Stimulated activated CD4-positive, alpha-beta T cell treated with anti-CD3 and anti-CD28 coated beads, Interleukin-1b, Interleukin-23, amount 100 ng/mL, for 24 hours (primary cell): ENCODE data around the gene SMCO2.

Source experiments
- DNase-seq, 4 experiments: peaks; one replicate each; pipeline ENCODE4 v3.0.0-alpha.2; 2020; ENCODE audit warnings: low read depth in 4 of 4, low spot score in 1 of 4

SMCO2 gene

DNA sequence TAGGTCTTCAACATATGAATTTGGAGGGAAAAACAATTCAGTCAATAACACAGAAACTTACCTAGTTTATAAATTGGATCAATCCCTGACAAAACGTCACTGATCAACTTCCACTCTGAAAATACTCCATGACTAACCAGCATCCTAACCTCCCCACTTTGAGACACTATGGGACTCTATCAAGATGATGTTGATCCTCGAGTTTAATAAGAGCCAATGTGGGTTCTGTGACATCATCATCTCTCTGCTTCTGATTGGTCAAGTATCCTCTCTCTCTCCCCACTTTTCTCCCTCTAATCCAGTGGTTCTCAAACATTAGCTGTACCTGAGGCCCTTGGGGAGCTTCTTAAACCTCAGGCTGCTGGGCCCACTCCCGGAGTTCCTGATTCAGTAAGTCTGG lies at the start of gene SMCO2:
Gene SMCO2 (plus strand): TSS at position 301 of the 400 bp plus-strand sequence. CDS start 23,896 bp downstream, outside the sequence.
- DNase-seq = no peak

DNA sequence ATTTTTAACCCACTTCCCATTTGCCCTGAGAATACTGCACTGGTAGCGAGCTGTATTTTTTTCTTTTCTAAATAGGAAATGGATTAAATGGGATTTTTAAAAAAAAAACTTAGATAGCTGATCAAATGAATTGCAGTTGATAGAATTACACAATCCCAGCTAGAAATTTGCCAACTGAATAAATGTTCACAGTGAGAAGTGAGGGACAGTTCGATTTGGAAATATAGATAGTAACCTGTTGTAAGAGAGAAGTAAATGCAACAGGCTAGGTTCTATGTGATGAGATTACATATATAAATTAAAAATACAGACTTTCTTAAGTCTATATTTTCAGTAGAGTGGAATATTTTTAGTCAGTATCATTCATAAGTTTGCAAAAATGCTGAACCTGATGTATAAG lies 48.1 kb upstream of the SMCO2 start:
- DNase-seq = no peak

- DNase-seq = no peak
Measured at GRCh38 chr12:27399074-27399473, 47.5 kb upstream of the SMCO2 start.

GRCh38 chr12:27400856-27401354 lies 45.6 kb upstream of the SMCO2 start:
- DNase-seq = no peak

DNA sequence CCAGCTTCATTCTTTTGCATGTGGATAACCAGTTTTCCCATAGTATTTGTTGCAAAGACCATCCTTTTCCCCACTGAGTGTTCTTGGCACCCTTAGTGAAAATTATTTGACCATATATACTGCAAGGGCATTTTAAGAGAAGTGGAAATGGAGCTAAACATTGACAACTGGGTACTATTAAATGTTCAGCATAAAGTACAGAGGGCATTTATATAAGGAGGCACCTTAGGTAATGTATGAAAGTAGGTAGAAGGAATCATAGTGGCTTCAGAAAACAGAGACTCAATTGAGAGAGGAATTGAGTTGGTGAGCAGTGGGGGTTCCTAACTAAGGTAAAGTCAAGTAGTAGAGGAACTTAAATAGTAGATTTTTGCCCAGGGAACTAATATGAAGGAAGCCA lies 34.5 kb upstream of the SMCO2 start:
- no peak for DNase-seq

- DNase-seq = no peak
Measured at GRCh38 chr12:27422697-27423096, 23.8 kb upstream of the SMCO2 start.

DNA sequence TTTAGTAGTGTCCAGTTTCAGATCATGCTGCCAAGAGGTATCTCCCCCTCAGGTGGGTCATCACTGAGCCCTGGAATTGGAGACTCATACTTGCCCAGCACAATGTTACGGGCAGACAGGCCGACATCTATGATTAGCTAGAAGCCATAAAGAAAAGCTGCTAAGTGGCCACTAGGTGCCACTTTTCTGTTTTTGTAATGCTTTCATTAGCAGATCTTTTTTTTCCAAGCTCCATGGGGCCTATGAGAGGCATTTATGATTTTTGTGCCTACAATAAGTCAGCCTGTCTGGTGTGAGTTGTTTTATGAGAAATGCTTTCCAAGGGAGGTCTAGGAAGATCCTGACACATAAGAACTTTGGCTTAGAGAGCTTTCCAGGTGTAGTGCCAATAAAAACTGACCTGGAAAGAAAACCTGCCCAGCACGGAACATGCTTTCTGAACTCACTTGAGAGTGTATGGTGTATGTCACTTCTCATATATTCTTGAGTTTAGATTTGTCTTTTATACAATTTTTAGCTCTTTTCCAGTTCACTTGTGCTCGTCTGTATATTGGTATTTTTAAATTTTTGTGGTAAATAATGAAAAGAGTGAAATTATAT lies 21.8 kb upstream of the SMCO2 start:
- no peak for DNase-seq

GRCh38 chr12:27425306-27425705 lies 21.2 kb upstream of the SMCO2 start:
- no peak for DNase-seq

DNA sequence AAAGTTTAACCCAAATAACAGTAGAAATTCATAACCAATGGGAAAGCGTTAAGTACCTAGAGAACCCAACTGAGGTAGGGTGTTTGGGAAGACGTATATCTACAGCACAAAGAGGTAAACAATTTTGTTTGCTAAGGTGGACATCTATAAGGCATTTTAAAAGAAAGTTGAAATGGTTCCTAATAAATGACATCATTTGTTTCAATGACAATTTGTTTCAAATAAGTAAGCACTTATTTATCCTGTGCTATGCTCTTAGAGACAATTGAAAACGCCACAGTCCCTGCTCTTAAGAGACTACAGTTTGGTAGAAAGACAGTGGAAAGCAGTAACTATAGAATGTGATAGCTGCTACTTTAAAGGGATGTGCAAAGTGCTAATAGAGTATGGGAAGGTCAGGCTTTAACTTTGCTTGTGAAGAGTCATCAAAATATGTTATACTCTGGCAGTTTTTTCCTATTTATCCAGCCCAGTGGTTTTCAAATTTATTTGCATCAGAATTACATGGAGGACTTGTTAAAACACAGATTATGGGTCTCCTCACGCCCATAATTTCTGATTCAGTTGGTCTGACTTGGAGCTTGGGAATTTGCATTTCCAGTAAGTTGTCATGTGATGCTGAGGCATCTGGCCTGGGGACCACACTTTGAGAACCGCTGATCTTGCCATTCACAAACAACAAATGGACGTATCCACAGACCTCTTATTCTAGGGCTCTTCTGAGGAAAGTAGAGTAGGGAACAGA lies 19.6 kb upstream of the SMCO2 start:
- DNase-seq = no peak

- DNase-seq = no peak
Measured at GRCh38 chr12:27427824-27428223, 18.7 kb upstream of the SMCO2 start.

DNA sequence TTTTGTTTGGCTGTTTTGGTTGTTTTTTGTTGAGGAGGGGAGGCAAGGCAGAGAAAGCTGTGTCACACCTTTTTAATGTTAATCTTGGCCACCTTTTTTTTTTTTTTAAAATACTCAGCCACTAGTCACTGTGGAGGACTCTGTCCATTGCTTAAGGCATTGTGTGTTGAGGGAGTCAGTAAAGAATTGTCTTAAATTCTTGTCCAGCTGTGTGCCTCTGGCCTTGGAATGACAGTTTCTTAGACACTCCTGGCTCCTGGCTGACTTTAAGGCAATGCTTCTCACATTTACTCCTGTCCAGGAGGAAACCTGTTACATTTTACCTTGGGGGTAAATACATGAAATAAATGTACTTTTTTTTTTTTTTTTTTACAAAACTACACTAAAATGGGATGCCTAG lies 18.1 kb upstream of the SMCO2 start:
- DNase-seq = no peak

DNA sequence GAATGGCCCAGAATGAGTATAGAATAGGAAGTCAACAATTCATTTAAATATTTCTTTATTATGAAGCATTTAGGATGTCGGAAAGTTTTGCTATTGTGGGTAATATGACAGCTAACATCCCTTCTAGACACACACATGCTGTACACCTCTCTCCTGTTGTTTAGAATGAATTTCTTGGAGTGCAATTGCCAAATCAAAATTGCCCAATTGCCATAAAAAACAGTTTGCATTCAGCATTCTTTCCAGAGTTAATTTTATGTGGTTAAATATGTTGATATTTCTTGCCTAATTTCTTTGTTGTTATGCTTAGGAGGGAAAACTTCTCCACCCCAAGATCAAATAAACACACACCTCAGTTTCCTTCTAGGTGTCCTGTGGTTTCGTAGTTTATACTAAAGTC lies 16.9 kb upstream of the SMCO2 start:
- DNase-seq = no peak

- no peak for DNase-seq
Measured at GRCh38 chr12:27431185-27431584, 15.4 kb upstream of the SMCO2 start.

GRCh38 chr12:27434673-27435565 lies 11.6 kb upstream of the SMCO2 start:
- DNase-seq = no peak

DNA sequence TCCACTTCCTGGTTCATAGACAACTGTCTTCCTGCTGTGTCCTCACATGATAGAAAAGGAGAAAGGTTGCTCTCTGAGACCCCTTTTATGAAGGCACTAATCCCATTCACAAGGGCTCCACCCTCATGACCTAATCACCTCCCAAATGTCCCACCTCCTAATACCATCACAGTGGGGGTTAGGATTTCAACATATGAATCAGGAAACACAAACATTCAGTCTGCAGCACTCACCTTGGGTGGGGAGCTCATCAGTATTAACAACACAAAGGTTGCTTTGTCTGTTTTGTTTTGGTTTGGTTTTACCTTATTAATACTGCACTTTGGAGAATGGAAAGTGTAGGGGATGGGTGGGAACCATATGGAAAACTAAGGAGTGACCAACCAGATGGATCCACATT lies 10.5 kb upstream of the SMCO2 start:
- DNase-seq = no peak

GRCh38 chr12:27436768-27437167 lies 9.8 kb upstream of the SMCO2 start:
- DNase-seq = no peak

- DNase-seq = no peak
Measured at GRCh38 chr12:27437839-27438238, 8.7 kb upstream of the SMCO2 start.

DNA sequence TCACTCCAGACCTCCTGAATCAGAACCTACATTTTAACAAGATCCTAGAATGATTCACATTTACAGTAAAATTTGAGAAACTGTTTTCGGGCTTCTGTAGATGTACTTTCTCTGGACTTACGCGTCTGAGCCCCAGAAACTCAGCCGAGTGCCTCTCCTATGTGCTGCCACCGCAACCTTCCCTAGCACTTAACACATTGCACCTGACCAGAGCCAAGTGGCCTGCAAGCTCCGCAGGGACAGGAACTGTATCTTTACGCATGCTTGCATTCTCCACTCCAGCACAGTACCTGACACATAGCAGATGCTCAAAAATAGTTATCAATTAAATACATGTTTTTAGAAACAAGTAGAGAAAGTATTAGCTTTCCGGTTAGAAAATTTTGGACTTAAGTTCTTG lies 1.2 kb downstream of the SMCO2 start:
- DNase-seq = no peak

DNA sequence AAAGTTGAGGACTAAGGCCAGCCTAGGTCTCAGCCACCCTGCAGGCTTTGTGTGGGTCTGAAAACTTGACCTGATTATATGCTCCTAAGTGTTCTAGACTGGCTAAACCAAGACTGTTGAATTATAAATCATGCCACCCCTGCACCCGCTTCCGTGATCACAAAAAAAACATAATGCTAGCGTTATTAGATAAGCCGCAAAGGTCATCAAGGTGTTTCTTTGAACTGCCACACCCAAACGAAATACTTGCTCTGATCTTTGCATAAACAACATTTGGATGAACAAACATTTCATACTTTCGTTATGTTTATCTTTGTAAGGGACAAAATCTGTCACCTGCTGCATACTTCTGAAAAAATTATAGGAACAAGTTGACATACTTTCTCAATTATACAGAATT lies 2.5 kb downstream of the SMCO2 start:
- no peak for DNase-seq

DNA sequence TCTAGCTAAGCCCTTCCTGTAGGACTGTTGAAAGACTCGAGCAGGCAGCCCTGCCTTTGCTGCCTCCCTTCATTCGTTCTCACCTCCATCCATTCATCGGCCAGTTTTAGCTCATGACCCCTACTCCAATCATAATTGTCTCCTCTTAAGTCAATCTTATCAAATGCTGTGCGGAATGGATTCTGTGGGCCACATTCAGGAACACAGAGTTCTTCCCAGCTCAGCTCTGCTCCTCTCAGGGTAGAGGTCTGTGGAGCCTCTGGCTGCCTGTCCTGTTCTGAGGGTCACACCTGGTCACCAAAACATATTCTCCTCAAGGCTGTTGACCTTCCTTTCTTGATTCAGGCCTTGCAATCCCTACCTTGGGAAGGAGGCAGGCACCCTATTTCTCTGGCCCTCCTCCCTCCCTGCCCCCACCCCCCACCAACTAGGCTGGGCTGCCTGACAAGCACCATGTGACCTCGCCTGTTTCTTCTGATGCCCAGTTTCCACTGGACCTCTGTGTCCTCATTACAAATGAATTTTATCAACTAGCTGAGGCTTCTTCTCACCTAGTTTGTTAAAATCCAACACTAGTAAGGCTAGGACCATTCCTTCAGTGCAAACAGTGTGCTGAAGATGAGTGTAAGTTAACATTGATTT lies 3.5 kb downstream of the SMCO2 start:
- DNase-seq = no peak
